Kidney epithelial cell (primary cell): ENCODE results near the gene PUSL1. TPM values are rescaled to one million over a fixed set of nuclear protein-coding genes. Genes with fewer than 3 reads are reported as not detected.
A peak's percentile ranks its signal among the peaks of the same experiment; 100 is the strongest.

Source experiments
- DNase-seq: peaks from one replicate; pipeline ENCODE4 v3.0.0-alpha.2; 2010; ENCODE audit warnings: low read depth
- H3K27me3 ChIP-seq: 2 replicates; pipeline ENCODE4 v1.6.0; 2011; ENCODE audit warnings: low read length; ENCODE audit not compliant: control insufficient read depth, insufficient read depth
- H3K36me3 ChIP-seq: 2 replicates; pipeline ENCODE4 v1.5.1; 2011; ENCODE audit warnings: low read length; ENCODE audit not compliant: control insufficient read depth, insufficient read depth
- H3K4me3 ChIP-seq: 2 replicates; pipeline ENCODE4 v1.5.1; 2011; ENCODE audit warnings: low read depth, mild to moderate bottlenecking, control low read depth, low read length
- CTCF ChIP-seq: IDR thresholded peaks from 2 replicates; pipeline ENCODE4 v1.5.1; 2011; ENCODE audit warnings: mild to moderate bottlenecking, moderate library complexity, low read length, control low read depth, inconsistent platforms; ENCODE audit not compliant: insufficient read depth, poor library complexity, severe bottlenecking
- total RNA-seq: library from RNA; depleted of rRNA; stranded (reverse); fragments of >200 nt; gene quantifications from 2 replicates; pipeline ENCODE4 v1.2.3, GENCODE V29; 2015

Gene PUSL1
- total RNA-seq, 1 donor from 2014 or later, result 45.1 TPM

- TF ChIP-seq CTCF, result no peak
Observed at GRCh38 chr1:1296070-1297061, 12.0 kb upstream of the PUSL1 start.

GRCh38 chr1:1297802-1298424 is 10.5 kb upstream of the PUSL1 start:
- Histone ChIP-seq H3K36me3 (no peaks in the 10 kb centered on the region), H3K4me3 (no peak overlapping the region), H3K27me3 (no peaks in the 10 kb centered on the region)
- TF ChIP-seq CTCF, result no peak
- no peak for DNase-seq

More at GRCh38 chr1:1296070-1297061, 12.0 kb upstream of the PUSL1 start:
- no peak overlapping the region for H3K4me3 ChIP-seq
- H3K36me3 ChIP-seq, result no peaks in the 10 kb centered on the region
- H3K27me3 ChIP-seq, result no peaks in the 10 kb centered on the region
- DNase-seq, result no peak

GRCh38 chr1:1298861-1299685 is 9.3 kb upstream of the PUSL1 start:
- Histone ChIP-seq H3K27me3 (no peaks in the 10 kb centered on the region), H3K4me3 (no peak overlapping the region), H3K36me3 (no peaks in the 10 kb centered on the region)
- DNase-seq, result no peak
- TF ChIP-seq CTCF, result no peak

- Histone ChIP-seq H3K36me3 (no peaks in the 10 kb centered on the region), H3K27me3 (no peaks in the 10 kb centered on the region), H3K4me3 (no peak overlapping the region)
- no peak for DNase-seq
- TF ChIP-seq CTCF, result peak; percentile 45
Observed at GRCh38 chr1:1299686-1300351, 8.6 kb upstream of the PUSL1 start.

- no peak for TF ChIP-seq CTCF
- Histone ChIP-seq H3K27me3 (no peaks in the 10 kb centered on the region), H3K4me3 (no peak overlapping the region), H3K36me3 (no peaks in the 10 kb centered on the region)
- DNase-seq, result no peak
Observed at GRCh38 chr1:1300352-1300739, 8.1 kb upstream of the PUSL1 start.
